GM21786 (cell line): ENCODE measurements around the gene RMP24.

Source experiments
- ATAC-seq: cut with Tn5 transposase; IDR thresholded peaks from one replicate; pipeline ENCODE4 v1.9.1; 2021; ENCODE audit not compliant: unreplicated experiment

The RMP24 gene

DNA sequence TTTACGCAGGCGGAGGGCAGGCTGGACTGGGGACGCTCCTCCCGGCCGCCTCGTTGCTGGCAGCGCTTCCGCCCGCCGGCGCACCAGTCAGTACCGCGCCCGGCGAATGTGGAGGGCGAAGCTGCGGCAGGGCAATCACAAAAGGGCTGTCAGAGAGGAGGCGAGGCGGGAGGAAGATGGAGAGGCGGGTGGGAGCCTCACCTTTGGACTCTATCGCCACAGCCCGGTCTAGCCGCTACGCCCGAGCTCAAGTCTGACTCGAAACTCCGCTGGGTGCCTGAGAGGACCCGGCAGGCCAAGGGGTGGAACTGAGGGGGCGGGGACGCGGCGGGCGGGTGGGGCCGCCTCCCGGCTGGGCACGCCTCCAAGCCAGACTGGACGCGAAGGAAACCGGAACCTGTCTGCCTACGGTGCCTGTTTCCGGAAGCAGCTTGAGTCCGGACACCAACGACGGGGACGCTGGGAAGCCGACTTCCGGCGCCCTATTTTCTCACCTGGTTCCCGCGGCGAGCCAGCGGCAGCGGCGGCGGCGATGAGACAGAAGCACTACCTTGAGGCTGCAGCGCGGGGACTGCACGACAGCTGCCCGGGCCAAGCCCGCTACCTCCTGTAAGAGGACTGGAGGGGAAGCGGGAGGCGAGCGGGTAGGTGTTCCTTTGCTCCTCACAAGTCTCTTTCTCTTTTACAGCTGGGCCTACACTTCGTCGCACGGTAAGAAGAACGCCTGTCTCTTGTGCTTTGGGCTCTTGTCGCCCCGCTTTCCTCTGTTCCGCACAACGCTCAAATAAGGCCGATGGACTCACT, at the start of gene RMP24:
RMP24 (plus strand) TSS at position 483 of the 804 bp plus-strand sequence.
- peak; percentile 93 for ATAC-seq

DNA sequence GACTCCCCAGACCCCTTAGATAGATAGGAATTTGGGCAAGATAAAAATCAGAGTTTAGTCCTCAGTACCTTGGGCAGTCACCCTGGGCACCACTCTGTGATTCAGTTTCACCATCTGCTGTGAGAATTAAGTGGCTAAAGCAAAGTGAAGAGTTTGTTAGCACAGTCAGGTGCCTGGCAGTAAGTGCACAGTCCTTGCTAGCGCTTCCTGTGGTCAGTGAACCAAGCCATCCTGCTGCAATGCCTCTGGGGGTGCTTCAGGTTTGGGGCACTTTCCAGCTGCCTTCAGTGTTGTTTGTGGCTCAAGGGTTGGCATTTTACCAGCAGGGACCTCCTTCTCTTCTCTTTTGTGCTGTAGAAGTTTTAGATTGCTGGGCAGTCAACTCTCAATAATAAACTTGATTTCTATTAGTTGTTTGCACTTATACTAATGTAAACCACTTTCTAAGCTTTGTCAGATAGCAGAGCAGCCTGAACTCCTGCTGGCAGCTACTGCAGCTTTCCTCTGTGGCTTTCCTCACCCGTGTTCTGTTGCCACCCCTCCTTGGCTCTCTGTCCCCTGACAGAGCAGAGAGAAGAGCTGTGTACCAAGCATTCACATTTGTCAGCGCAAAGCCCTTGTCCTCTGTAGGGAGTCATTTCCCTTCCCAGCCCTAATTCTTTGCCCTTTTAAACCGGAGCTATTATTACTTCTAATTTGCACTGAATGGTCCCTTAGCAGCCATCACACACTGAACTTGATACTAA, 48.4 kb upstream of the RMP24 start:
- ATAC-seq, result no peak

DNA sequence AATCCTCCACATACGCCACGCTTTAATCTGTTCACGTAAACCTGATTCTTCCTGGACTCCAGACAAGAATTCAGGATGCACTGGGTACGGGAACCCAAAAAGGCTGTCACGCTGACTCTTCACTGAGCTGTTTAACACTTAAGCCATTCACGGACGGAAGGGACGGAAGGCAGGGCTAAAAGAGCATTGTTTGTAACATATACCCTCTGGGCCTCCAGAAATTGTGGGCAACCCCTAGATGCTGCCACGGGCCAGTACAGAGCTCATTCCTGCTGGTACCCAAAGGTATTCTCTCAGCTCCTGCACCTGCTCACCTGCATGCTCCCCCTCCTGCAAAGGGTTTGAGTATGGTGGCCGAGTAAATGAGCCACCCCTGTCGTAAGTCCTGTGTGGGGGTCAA, 45.6 kb upstream of the RMP24 start:
- ATAC-seq, result no peak

DNA sequence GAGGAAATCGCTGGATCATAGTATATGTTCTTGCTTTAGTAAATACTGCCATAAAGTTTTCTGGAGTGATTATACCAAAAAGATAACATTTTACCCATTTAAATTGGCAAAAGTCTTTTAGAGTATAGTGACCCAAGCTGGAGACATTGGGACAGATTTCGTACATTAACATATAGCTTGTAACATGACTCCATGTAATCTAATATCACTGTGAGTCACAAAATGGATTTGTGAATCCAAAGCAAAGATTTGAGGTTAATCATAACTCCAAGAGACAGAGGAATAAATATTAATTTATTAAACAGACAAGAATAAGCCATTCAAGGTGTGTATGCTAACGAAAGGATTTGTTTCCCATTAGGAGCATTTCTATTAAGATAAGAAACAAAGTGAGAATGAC, 45.0 kb upstream of the RMP24 start:
- no peak for ATAC-seq

DNA sequence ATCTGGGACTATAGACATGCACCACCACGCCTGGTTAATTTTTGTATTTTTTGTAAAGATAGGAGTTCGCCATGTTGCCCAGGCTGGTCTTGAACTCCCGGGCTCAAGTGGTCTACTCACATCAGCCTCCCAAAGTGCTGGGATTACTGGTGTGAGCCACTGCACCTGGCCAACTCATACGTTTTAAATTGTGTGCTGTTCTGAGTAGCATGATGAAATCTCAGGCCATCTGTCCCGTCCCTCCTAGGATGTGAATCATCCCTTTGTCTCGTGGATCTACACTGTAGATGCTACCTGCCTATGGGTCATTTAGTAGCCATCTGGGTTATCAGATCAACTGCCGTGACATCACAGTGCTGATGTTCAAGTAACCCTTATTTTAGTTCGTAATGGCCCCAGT, 38.5 kb upstream of the RMP24 start:
- ATAC-seq, result no peak

DNA sequence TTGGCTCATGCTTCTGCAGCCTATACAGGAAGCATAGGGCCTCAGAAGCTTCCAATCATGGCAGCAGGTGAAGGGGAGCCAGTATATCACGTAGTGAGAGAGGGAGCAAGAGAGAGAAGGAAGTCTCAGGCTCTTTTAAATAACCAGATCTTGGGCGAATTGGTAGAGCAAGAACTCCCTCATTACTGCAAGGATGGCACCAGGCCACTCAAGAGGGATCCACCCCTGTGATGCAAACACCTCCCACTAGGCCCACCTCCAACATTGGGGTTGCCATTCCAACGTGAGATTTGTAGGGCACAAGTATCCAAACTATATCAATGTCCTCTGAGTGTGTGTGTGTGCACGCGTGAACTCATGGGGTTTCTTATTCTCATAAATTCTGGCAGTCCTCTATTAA, 37.6 kb upstream of the RMP24 start:
- ATAC-seq, result no peak

DNA sequence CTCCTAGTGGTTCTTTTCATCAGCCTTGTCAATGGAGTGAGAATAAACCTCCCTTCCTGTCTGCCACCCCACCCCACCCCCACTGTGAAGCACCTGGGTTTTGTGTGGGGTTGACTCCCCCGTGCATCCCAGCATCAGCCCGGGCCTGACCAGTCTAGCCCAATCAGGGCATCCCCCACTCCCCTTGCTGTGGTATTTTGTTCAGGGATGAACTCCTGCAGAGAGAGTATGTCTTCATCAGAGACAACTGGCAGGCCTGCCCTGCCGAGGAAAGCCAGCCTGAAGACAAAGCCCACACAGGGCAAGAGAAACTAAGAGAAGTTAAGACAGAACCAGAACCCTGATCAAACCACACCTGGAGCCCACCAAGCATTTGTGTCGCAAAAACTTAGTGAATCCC, 36.7 kb upstream of the RMP24 start:
- no peak for ATAC-seq

DNA sequence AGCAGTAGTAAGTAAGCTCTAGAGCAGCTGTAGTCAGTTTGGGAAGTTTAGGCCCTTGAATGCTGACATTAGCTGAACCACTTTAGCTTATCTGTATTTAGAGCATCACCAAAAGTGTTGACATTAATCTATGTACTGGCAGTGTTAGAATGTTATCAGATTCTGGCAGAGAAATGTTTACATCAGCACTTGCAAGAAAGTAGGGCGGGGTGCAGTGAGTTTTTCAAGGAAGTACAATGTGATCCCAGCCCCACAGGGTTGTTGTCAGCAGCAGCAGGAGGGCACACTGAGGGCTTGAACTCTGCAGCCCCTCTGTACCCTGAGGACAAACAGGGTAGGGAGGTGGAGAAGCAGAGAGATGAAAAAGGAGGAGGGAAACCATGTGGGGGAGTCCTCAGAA, 35.5 kb upstream of the RMP24 start:
- ATAC-seq, result no peak

DNA sequence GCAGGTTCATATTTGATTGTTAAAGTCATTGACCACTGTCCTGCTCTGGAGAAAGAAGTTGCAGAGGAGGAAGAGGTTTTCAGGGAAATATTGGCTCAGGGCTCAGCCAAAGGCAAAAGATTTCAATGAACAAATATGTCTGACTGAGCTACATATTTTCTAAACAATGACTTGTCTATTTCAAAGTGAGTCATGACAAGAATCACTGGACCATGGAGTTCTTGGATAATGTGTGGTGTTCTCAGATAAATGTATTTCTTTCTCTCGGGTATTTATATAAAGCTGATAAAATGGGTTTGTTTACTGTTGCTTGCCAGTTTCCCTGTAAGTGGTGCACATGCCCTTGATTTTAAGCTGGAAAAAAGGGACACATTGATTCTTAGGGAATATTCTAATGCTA, 34.3 kb upstream of the RMP24 start:
- no peak for ATAC-seq

DNA sequence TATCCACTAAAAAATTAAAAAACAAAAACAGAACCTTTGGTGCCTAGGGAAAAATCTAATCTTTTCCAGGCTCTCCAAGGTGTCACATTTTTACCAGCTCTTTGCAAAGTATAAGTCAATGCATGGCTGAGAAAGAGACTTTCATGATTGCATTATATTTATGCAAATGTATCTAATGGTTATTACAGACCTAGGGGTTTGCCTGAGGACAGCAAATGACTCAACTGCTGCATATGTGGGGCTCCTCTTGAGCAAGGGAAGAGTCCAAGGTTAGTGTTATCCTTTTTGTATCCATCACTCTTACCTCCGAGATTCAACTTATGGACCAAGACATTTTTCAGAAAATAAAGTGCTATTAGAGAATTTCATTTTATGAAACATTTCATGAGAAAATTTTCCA, 33.9 kb upstream of the RMP24 start:
- ATAC-seq, result no peak

DNA sequence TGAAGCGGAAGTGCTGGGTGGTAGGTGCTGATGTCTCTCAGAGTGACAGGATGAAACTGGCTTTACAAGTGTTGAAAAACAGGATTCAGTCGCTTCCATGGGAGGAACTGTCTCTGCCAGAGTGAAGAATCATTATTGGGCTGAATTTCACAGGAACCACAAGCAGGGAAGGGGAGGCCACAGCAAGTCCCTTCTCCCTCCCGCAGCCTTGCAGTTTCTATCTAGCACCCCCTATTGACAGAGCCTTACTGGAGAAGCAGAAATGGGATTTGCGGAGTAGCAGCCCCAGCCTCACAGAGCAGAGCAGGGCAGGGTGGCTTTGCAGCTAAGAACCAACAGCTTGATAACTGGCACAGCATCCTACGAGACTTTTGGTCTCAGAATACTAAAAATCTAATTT, 33.3 kb upstream of the RMP24 start:
- no peak for ATAC-seq

DNA sequence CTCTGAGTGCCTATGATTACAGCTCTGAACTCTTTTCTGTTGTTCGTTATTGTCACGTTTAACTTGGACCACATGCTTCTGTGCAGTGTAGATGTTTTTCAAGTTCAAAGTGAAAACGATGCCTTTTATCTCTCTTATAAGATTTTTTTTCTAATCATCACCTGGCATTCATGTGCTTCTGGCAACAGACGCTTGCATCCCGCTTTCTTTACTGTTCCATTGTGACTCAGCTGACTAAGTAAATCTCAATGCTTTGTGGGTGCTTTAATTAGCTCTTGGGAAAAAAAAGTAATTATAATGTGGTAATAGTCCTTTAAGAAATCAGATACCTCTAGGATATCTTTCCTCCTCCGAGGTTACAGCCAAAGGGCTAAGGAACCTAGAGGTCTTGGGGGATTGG, 31.2 kb upstream of the RMP24 start:
- no peak for ATAC-seq

DNA sequence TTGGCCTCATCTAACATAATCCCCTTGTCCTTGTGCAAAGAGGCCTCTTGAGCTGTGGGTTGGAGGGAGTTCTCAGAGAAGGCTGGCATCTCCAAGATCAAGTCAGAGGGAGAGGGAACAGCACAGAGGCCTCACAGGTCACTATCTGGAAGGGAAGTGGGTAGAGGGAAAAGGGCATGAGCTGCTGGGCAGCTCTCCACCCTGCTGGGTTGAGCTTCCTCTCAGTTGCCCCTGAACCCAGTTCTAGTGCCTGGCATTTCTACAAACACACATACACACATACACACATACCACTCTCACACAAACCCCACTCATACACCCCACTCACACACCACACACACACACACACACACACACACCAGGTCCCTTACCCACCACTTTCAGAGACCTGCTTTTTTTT, 30.3 kb upstream of the RMP24 start:
- no peak for ATAC-seq

DNA sequence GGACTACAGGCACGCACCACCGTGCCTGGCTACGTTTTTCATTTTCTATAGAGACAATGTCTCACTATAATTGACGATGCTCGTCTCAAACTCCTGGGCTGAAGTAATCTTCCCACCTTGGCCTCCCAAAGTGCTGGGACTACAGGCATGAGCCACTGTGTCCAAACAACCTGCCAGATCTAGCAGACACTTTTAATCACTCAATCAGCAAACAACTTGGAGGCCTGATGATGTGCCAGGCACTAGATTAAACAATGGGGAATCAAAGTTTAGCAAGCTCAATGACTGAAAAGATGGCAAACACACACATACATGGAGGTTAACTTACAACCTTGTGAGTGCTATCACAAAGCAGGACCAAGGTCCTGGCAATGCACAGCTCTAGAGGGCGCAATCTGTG, 29.8 kb upstream of the RMP24 start:
- ATAC-seq, result no peak

DNA sequence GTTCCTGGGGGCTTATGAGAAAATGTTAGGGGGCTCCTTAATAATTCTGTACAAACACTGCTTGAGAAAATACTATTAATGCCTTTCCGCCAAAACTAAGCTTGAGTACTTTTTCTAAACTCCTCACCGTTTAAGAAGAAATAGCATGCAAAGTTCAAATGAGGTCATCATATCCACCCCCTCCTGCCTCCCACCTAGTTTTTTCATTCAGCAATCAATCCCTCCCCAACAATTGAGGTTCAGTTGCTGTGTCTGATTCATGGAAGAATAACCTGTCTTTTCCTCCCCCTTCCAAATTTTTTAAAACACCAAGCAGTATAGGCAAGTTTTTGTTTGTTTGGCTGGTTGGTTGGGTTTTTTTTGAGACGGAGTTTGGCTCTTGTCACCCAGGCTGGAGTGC, 24.4 kb upstream of the RMP24 start:
- ATAC-seq, result no peak

DNA sequence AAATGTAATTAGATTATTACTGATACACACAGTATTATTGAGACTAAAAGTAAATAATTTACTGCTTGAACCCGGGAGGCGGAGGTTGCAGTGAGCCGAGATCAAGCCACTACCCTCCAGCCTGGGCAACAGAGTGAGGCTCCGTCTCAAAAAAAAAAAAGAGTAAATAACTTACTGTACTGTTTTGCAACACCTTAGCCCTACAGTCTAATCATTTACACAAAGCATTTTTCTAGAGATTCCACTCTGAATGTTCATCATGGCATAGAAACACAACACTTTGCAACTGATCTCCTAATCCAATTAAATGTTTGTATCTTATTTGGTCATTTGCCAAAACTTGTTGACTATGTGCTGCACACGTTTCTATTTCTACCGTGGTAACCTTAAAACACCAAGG, 23.4 kb upstream of the RMP24 start:
- no peak for ATAC-seq

DNA sequence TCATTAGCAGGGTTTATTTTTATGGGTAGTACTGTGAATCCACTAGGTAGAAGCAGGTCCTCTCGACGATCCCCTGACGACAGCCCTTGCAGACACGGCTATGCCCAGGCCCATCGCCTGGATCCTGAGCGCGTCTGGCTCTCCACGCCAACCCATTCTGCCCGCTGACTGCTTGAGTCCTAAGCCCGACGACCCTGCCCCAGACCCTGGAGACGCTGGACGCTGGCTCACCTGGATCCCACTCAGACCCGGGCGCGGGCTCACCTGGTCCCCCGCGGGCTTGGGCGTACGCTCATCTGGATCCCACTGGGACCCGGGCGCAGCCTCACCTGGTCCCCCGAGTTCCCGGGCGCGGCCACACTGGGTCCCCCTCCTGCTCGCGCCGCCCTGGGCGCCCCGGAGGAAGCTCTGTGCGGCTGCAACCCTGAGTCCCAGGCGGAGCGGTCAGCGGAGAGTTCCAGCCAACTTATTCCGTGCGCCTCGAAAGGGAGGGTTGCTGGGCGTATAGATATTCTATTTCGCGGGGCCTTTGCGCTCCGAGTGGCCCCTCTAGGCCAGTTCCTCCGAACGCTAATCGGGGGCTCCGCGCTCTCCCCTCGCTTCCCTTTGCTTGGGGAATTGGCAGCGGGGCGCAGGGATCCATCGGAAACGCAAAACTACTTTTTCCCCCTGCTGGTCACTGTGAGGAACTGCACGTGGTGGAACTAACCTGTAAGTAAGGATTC, 22.4 kb upstream of the RMP24 start:
- peak; percentile 58 for ATAC-seq

DNA sequence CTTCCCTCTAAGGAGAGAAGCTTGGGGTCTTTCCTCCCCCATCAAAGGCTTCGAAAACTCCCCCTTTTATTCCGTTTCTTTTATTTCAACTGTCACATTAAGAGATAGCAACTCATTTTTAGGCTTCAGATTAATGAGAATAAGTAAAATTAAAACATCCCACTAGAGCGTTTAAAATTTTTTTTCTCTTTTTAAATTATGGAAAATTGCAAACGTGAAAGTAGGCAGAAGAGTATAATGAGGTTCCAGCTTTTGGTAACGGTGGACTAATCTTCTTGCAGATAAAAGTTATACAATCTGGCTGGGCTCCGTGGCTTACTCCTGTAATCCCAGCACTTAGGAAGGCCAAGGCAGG, 21.9 kb upstream of the RMP24 start:
- ATAC-seq, result no peak

DNA sequence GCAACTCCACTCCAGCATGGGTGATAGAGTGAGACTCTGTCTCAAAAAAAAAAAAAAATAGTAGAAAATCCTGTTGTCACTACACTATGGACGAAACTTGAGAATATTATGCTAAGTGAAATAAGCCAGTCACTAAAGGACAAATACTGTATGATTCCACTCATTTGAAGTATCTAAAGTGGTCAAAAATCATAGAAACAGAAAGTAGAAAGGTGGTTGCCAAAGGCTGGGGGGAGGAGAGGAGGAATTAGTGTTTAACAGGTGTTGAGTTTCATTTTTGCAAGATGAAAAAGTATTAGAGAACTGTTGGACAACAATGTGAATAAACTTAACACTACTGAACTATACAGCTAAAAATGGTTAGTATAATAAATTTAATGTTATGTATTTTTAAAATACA, 18.8 kb upstream of the RMP24 start:
- ATAC-seq, result peak; percentile 69

DNA sequence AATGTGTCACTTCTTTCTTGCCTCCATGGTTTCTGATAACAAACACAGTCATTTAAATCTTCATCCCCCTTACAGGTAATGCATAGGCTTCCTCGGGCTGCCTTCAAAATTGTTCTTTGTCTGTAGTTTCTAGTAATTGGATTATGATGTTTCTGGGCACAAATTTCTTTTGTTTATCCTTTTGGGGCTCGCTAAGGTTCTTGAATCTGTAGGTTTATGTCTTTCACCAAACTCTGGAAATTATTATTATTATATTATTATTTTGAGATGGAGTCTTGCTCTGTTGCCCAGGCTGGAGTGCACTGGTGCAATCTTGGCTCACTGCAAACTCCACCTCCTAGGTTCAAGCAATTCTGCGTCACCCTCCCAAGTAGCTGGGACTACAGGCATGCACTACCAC, 16.3 kb upstream of the RMP24 start:
- ATAC-seq, result no peak

DNA sequence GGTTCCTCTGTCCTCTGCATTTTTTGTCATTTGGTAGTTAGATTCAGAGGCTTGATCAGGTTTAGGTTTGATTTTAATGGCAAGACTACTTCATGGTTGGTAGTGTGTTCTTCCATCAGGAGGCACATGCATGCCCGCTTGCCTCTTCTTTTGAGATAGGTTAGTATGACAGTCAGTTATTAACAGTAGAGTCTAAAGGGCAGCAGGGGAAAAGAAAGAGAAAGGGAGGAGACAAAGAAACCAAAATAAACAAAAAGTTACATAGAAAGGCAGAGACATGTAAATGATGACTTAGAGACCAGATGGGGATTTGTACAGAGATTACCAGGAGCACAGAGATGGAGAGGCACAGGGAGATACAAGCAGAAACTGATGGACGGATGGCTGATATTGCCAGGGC, 10.2 kb upstream of the RMP24 start:
- ATAC-seq, result no peak

DNA sequence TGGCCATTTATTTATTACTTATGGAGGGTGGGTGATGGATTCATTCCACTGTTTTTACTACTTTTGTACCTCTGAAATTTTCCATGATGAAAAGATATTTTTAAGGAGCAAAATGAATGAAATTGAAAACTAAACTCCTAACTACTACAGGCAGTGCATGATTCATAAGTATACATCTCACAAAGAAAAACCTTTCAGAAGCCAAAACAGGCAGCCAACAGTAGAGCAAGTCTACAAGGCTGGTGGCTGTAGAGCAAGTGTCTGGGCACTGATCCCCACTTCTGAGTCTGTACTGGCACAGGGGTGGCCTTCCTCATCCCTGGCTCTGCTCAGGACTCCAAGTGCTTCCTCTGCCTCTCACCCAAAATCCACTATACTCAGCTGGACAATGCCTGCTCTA, 8.2 kb upstream of the RMP24 start:
- ATAC-seq, result no peak
